Left lung (tissue), 10 donors: ENCODE data around the gene FKBP4. TPM values are rescaled to one million over a fixed set of nuclear protein-coding genes. Genes with fewer than 3 reads are reported as not detected.

Experiments
- ATAC-seq: fragments of 200-7000 bp; cut with Tn5 transposase; one replicate; pipeline ENCODE4 v1.9.1; 2020; ENCODE audit warnings: moderate library complexity
- DNase-seq, 4 donors: peaks; one replicate each; pipeline ENCODE4 v3.0.0-alpha.2; 2013 to 2020
- H3K27ac ChIP-seq, 2 donors: fragments of 200-600 bp; sonication (generic) in 1 of 2; one replicate each; pipeline versions ENCODE4 v1.5.0 to v1.8.0; 2020 to 2021
- H3K27me3 ChIP-seq, 2 donors: fragments of 200-600 bp; sonication (generic) in 1 of 2; one replicate each; pipeline versions ENCODE4 v1.5.0 to v1.8.0; 2020 to 2021
- H3K36me3 ChIP-seq, 2 donors: fragments of 200-600 bp; sonication (generic) in 1 of 2; one replicate each; pipeline versions ENCODE4 v1.5.0 to v1.8.0; 2020 to 2021
- H3K4me1 ChIP-seq, 2 donors: fragments of 200-600 bp; one replicate each; pipeline ENCODE4 v1.8.0; 2021
- H3K4me3 ChIP-seq, 2 donors: fragments of 200-600 bp; sonication (generic) in 1 of 2; one replicate each; pipeline versions ENCODE4 v1.5.0 to v1.8.0; 2020 to 2021; ENCODE audit warnings: mild to moderate bottlenecking in 1 of 2
- H3K9me3 ChIP-seq, 2 donors: fragments of 200-600 bp; sonication (generic) in 1 of 2; one replicate each; pipeline versions ENCODE4 v1.5.0 to v1.8.0; 2020 to 2021
- CTCF ChIP-seq, 2 donors: fragments of 200-600 bp; sonication (generic) in 1 of 2; IDR thresholded peaks; one replicate each; pipeline versions ENCODE4 v1.5.0 to v1.8.0; 2021; ENCODE audit warnings: antibody characterized with exemption in 2 of 2
- intact Hi-C, 2 donors: fragments of 100-400 bp; cut with DNase I; formaldehyde crosslinking; loops; one replicate each; pipeline versions ENCODE4 v1.11.2 to v1.14.2; 2022
- polyA plus RNA-seq, 6 donors: library from polyadenylated mRNA; unstranded; fragments of 120-200 nt; gene quantifications; one replicate each; pipeline ENCODE4 v1.2.1, GENCODE V29; 2013; ENCODE audit not compliant: insufficient read length in 6 of 6
- total RNA-seq, 2 donors: library from RNA; stranded (reverse); fragmentation: NEBNext Ultra II Directional; extraction: Animal tissue kit (Norgen Biotek cat#: 25700); gene quantifications; one replicate each; pipeline ENCODE4 v1.2.1, GENCODE V29; 2021
- donor health status: DM: no; HTN: yes; CAD: no.
- donor health status: DM: no; HTN: no; CAD: no.

FKBP4 gene
- total and polyA plus RNA-seq, 8 donors = 48.1 to 110 (median 85.2) TPM

GRCh38 chr12:2801044-2801783 lies 6.4 kb downstream of the FKBP4 start:
- H3K4me3 ChIP-seq = no peak overlapping the region
- no peak for TF ChIP-seq CTCF (IDR thresholded peaks at IDR 0.05)
- H3K9me3 ChIP-seq = no peaks in the 10 kb centered on the region
- DNase-seq (no peak), ATAC-seq (no peak)
- no peak overlapping the region for H3K27ac ChIP-seq
- no peaks in the 10 kb centered on the region for H3K27me3 ChIP-seq
- peaks cover 5 to 90% of the 10 kb centered on the region in 2 donors for H3K36me3 ChIP-seq
- intact Hi-C loops = no loop called here
- peaks cover 7 to 14% of the 10 kb centered on the region in 2 donors for H3K4me1 ChIP-seq

GRCh38 chr12:2803635-2804392 lies 9.0 kb downstream of the FKBP4 start:
- Histone ChIP-seq H3K9me3 (no peaks in the 10 kb centered on the region), H3K27ac (no peak overlapping the region), H3K36me3 (peaks cover 5 to 72% of the 10 kb centered on the region in 2 donors), H3K4me1 (no peaks in the 10 kb centered on the region), H3K4me3 (no peak overlapping the region), H3K27me3 (no peaks in the 10 kb centered on the region)
- ATAC-seq (no peak), DNase-seq (no peak)
- TF ChIP-seq CTCF (IDR thresholded peaks at IDR 0.05) = no peak
- intact Hi-C loops = no loop called here

- intact Hi-C loops = no loop called here
- Histone ChIP-seq H3K9me3 (no peaks in the 10 kb centered on the region), H3K4me1 (no peaks in the 10 kb centered on the region), H3K27ac (no peak overlapping the region), H3K4me3 (no peak overlapping the region), H3K36me3 (peaks cover 5 to 65% of the 10 kb centered on the region in 2 donors), H3K27me3 (no peaks in the 10 kb centered on the region)
- TF ChIP-seq CTCF (IDR thresholded peaks at IDR 0.05) = no peak
- DNase-seq (no peak), ATAC-seq (peak; percentile 27)
Measured at GRCh38 chr12:2804393-2805142, 9.8 kb downstream of the FKBP4 start.

GRCh38 chr12:2805143-2805520 lies 10.4 kb downstream of the FKBP4 start:
- ATAC-seq (no peak), DNase-seq (no peak)
- no peaks in the 10 kb centered on the region for H3K27me3 ChIP-seq
- H3K9me3 ChIP-seq = no peaks in the 10 kb centered on the region
- H3K27ac ChIP-seq = no peak overlapping the region
- intact Hi-C loops = no loop called here
- no peak for TF ChIP-seq CTCF (IDR thresholded peaks at IDR 0.05)
- H3K36me3 ChIP-seq = peaks cover under 1 to 59% of the 10 kb centered on the region in 2 donors
- no peaks in the 10 kb centered on the region for H3K4me1 ChIP-seq
- no peak overlapping the region for H3K4me3 ChIP-seq

- DNase-seq = no peak
- no peak overlapping the region for H3K4me3 ChIP-seq
- H3K27ac ChIP-seq = no peak overlapping the region
- H3K36me3 ChIP-seq = peaks cover 0 to 43% of the 10 kb centered on the region in 2 donors
- ATAC-seq = no peak
- TF ChIP-seq CTCF (IDR thresholded peaks at IDR 0.05) = no peak
- H3K27me3 ChIP-seq = no peaks in the 10 kb centered on the region
- no peaks in the 10 kb centered on the region for H3K9me3 ChIP-seq
- intact Hi-C loops = no loop called here
- H3K4me1 ChIP-seq = peaks cover 0 to 4% of the 10 kb centered on the region in 2 donors
Measured at GRCh38 chr12:2806700-2807099, 11.9 kb downstream of the FKBP4 start.
